Choroid plexus epithelial cell (primary cell): Measurements from ENCODE around the gene ICAM5.
"Not testable (repeated sequence)": the region's sequence is repeated elsewhere in the genome, so short reads cannot be mapped to it uniquely, and the experiment has no call there.

Source experiments
- DNase-seq: peaks from one replicate; pipeline ENCODE4 v3.0.0-alpha.2; 2010; ENCODE audit warnings: low read depth
- H3K4me3 ChIP-seq: 2 replicates; pipeline ENCODE4 v1.5.1; 2011; ENCODE audit warnings: low read depth, mild to moderate bottlenecking, control low read depth, low read length, moderate library complexity
- TF ChIP-seq, protein P1 (sequence below): conservative IDR thresholded peaks from 2 replicates; pipeline ENCODE4 v1.5.1; 2011; ENCODE audit warnings: low read depth, mild to moderate bottlenecking, control low read depth, inconsistent platforms, low read length, moderate library complexity

ICAM5 gene

DNA sequence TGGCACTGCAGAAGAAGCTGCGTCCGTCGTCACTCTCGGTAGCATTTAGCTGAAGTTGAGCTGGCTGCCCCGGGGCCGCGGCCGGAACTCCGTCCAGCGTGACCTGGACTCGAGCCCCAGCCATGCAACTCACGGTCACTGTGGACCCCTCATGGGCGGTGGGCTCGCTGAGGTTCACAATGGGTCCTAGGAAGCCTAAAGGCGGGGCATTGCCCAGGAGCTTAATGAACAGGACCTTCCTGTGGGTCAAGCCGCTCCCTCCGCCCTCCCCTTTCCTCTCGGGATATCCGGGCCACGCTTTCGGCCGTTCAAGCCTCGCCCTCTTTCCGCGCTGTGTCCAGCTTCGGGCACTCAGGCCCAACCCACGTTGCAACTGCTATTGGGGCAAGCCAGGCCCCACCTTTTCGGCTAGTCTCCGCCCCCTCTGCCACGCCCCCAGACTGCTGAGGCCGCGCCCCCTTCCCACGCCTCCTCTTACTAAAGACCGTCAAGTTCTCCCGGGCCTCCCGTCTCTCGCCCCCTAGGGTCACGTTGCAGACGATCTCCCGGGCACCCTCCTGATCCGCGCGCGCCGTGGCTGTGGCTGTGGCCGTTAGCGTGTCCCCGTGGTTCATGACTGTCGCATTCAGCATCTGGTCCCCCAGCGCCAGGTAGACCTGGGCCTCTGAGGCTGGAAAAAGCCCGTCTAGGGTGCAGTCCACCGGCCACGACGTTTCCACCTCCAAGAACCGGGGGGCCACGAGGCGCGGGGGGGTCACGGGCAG is 45.0 kb downstream of the ICAM5 start:
- H3K4me3 ChIP-seq, result peak overlapping the region; percentile 72
- TF ChIP-seq, protein P1, sequence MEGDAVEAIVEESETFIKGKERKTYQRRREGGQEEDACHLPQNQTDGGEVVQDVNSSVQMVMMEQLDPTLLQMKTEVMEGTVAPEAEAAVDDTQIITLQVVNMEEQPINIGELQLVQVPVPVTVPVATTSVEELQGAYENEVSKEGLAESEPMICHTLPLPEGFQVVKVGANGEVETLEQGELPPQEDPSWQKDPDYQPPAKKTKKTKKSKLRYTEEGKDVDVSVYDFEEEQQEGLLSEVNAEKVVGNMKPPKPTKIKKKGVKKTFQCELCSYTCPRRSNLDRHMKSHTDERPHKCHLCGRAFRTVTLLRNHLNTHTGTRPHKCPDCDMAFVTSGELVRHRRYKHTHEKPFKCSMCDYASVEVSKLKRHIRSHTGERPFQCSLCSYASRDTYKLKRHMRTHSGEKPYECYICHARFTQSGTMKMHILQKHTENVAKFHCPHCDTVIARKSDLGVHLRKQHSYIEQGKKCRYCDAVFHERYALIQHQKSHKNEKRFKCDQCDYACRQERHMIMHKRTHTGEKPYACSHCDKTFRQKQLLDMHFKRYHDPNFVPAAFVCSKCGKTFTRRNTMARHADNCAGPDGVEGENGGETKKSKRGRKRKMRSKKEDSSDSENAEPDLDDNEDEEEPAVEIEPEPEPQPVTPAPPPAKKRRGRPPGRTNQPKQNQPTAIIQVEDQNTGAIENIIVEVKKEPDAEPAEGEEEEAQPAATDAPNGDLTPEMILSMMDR, result no peak
- DNase-seq, result peak; percentile 97

DNA sequence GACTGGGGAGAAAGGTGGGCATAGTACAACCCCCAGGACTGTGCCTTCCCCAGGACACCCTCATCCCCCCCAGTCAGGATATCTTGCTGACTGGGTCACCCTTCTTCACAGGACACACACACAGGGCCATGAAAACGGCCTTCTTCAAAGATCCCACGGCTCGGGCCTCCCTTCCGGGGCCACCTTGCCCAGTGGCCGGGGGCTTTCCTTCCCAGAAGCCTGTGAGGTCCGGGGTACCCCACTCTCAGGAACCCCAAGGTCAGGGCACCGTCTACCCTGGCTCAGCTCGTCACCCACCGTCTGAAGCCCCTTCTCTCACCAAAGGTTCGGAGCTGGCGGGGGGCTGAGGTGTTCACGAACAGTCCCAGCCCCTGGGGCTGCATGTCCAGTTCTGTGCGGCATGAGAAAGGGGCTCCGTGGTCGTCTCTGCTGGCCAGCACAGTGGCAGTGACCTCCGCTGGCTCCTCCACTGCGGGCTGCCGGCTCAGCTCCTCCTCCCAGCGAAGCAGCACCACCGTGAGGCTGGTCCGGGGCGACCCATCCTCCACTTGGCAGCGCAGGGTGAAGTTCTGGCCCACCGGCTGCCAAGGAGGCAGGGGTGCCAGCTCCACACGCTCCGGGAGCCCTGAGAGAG is 45.7 kb downstream of the ICAM5 start:
- H3K4me3 ChIP-seq, result peak overlapping the region; percentile 72
- TF ChIP-seq, protein P1, result no peak
- no peak for DNase-seq

GRCh38 chr19:10336725-10337124 is 47.0 kb downstream of the ICAM5 start:
- DNase-seq, H3K4me3 ChIP-seq: not testable (repeated sequence)

GRCh38 chr19:10338940-10339339 is 49.2 kb downstream of the ICAM5 start:
- DNase-seq, result no peak
- H3K4me3 ChIP-seq, result no peak overlapping the region
- TF ChIP-seq, protein P1, result no peak

- no peak within 1 kb of the TSS for H3K4me3 ChIP-seq
- no peak for DNase-seq
- TF ChIP-seq, protein P1, result no peak
Observed at GRCh38 chr19:10339380-10339960, 49.7 kb downstream of the ICAM5 start, which contains the start of gene ICAM3. ICAM3 (minus strand) TSS chr19:10339624; CDS start chr19:10339614, 10 bp downstream.

DNA sequence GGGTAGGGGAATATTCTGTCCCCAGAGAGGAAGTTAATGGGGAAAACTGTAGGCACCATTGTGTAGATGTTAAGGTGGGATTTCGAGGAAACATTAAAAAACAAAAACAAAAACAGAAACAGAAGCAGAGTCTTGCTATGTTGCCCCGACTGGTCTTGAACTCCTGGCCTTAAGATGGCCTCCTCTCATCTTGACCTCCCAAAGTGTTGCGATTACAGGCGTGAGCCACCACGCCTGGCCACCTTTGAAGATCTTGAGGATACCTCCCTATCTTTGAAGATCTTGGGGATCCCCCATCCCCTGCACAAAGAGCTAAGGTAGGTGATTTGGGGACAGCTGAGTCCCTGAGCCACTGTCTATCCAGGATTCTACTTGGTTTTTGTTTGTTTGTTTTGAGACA is 50.2 kb downstream of the ICAM5 start:
- TF ChIP-seq, protein P1, result no peak
- H3K4me3 ChIP-seq, result no peak overlapping the region
- no peak for DNase-seq

GRCh38 chr19:10343495-10343894 is 53.7 kb downstream of the ICAM5 start:
- H3K4me3 ChIP-seq, result no peak overlapping the region
- DNase-seq, result no peak
- TF ChIP-seq, protein P1, result no peak
